Nephron progenitor cell (in vitro differentiated cells): Measurements from ENCODE around the gene SETD7.

Source experiments
- DNase-seq: peaks from one replicate; pipeline ENCODE4 v3.0.0; 2021
- H3K27ac Mint-ChIP-seq: 2 replicates; pipeline ENCODE4 v1.8.0; 2021; ENCODE audit warnings: mild to moderate bottlenecking, moderate library complexity, mixed read lengths
- H3K27me3 Mint-ChIP-seq: 2 replicates; pipeline ENCODE4 v1.8.0; 2021; ENCODE audit warnings: mild to moderate bottlenecking, low read depth, mixed read lengths; ENCODE audit not compliant: poor library complexity
- H3K36me3 Mint-ChIP-seq: 2 replicates; pipeline ENCODE4 v1.8.0; 2021; ENCODE audit warnings: low read depth, mixed read lengths
- H3K4me1 Mint-ChIP-seq: 2 replicates; pipeline ENCODE4 v1.8.0; 2021; ENCODE audit warnings: mixed read lengths
- H3K4me3 Mint-ChIP-seq: 2 replicates; pipeline ENCODE4 v1.8.0; 2021; ENCODE audit warnings: mild to moderate bottlenecking, moderate library complexity, mixed read lengths
- H3K9me3 Mint-ChIP-seq: 2 replicates; pipeline ENCODE4 v1.8.0; 2021; ENCODE audit warnings: mild to moderate bottlenecking, moderate library complexity, mixed read lengths
- TF ChIP-seq, protein P1 (sequence below): fragments of 200-600 bp; sonication (generic); IDR thresholded peaks from 2 replicates; pipeline ENCODE4 v1.5.0; 2021; ENCODE audit warnings: antibody characterized with exemption

Gene SETD7

DNA sequence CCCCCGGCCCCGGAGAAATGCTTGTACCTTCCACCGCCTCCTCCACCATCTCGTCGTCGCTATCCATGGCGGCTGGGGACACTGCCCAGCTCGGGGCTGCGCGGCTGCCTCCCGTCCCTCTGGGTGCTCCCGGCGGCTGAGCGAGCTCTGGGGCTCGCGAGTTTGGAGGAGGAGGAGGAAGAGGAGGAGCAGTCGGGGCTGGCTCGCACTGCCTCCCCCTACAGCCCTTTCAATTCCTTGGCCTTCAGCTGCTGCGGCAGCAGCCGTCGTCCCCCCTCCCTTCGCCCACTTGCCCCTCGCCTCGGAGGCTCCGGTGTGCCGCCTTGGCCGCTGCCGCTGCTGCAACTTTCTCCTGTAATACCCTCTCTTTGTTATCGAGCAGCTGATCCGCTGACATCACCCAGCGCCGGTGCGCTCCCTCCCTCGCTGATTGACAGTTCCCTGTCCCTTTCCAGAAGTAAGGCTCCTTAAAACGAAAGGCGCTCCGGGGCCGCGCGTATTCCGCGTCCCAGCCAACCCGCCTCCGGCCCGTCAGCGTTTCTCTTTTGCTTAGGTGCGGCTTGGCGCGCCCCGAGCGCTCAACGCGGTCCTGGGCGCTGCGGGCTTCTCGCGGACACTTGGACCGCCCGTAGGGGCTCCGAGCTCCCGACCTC is at the start of gene SETD7:
TSS of gene SETD7 (minus strand) at position 149 of the 653 bp plus-strand sequence. CDS start at position 67, 82 bp downstream.
- peaks cover 21% of the 10 kb centered on the region for H3K27me3 Mint-ChIP-seq
- H3K36me3 Mint-ChIP-seq, result no peaks in the 10 kb centered on the region
- peak within 1 kb of the TSS; percentile 97 for H3K4me3 Mint-ChIP-seq
- TF ChIP-seq, protein P1, sequence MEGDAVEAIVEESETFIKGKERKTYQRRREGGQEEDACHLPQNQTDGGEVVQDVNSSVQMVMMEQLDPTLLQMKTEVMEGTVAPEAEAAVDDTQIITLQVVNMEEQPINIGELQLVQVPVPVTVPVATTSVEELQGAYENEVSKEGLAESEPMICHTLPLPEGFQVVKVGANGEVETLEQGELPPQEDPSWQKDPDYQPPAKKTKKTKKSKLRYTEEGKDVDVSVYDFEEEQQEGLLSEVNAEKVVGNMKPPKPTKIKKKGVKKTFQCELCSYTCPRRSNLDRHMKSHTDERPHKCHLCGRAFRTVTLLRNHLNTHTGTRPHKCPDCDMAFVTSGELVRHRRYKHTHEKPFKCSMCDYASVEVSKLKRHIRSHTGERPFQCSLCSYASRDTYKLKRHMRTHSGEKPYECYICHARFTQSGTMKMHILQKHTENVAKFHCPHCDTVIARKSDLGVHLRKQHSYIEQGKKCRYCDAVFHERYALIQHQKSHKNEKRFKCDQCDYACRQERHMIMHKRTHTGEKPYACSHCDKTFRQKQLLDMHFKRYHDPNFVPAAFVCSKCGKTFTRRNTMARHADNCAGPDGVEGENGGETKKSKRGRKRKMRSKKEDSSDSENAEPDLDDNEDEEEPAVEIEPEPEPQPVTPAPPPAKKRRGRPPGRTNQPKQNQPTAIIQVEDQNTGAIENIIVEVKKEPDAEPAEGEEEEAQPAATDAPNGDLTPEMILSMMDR, result no peak
- H3K4me1 Mint-ChIP-seq, result peaks cover 80% of the 10 kb centered on the region
- H3K27ac Mint-ChIP-seq, result peak within 1 kb of the TSS; percentile 98
- H3K9me3 Mint-ChIP-seq, result no peaks in the 10 kb centered on the region
- peak; percentile 67 for DNase-seq

DNA sequence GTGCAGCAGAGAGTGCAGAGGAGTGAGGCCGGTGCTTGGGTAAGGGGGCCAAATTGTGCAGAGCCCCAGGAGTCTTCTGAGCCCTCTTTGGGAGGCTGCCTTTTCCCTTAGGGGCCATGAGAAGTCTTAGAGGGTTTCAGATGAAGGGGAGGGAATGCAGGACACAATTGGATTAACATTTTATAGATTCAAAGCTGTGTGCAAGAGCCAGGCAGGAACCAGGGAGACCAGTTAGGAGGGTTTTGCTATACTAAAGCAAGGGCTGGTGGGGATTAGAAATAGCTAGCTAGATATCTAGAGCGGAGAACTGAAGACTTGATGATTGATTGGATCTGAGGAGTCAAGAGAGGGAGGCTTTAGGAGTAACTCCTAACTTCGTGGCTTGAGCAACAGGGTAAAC is 49.5 kb upstream of the SETD7 start:
- no peak overlapping the region for H3K4me3 Mint-ChIP-seq
- H3K36me3 Mint-ChIP-seq, result no peaks in the 10 kb centered on the region
- H3K27me3 Mint-ChIP-seq, result peaks cover 8% of the 10 kb centered on the region
- peaks cover 46% of the 10 kb centered on the region for H3K4me1 Mint-ChIP-seq
- H3K9me3 Mint-ChIP-seq, result peaks cover 9% of the 10 kb centered on the region
- DNase-seq, result no peak
- TF ChIP-seq, protein P1, result no peak
- no peak overlapping the region for H3K27ac Mint-ChIP-seq

DNA sequence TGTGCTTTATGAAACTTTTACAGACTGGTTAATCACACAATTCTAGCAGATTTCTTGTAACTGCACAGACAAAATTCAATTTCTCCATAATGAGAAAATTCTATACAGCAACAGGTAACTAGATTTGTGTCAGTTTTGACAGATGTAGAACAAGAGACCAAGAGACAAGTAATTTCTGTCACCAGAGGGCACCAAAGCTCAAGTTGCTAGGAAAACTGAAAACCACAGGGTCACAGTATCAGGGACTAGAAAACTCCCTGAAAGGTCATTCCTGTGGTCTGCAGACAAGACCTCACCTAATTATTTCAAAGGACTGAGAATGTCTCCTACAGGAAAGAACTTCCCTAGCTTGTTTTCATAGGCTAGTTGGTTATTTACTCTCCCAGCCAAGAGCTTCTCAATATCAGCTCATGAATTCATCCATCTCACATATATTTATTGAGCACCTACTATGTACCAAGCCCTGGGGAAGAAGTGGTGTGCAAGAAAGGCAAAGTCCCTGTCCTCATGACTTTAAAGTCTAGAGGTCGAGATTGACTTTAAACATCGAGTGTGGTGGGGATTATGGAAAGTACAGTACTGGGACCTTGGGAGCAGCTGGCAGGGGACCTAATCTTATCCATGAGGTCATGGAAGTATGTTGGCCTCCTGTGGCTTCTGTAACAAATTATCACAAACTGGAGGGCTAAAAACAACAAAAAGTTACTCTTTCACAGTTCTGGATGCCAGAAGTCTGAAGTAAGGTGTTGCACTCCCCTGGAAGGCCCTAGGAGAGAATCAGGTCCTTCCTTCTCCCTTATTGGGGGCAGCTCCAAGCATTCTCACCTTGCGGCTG is 47.8 kb upstream of the SETD7 start:
- no peak overlapping the region for H3K4me3 Mint-ChIP-seq
- DNase-seq, result peak; percentile 37
- H3K27ac Mint-ChIP-seq, result no peak overlapping the region
- TF ChIP-seq, protein P1, result peak; percentile 65
- H3K36me3 Mint-ChIP-seq, result no peaks in the 10 kb centered on the region
- H3K9me3 Mint-ChIP-seq, result no peaks in the 10 kb centered on the region
- peaks cover 44% of the 10 kb centered on the region for H3K4me1 Mint-ChIP-seq
- peaks cover 8% of the 10 kb centered on the region for H3K27me3 Mint-ChIP-seq

- Mint-ChIP-seq H3K27me3 (peaks cover 8% of the 10 kb centered on the region), H3K9me3 (no peaks in the 10 kb centered on the region), H3K36me3 (no peaks in the 10 kb centered on the region), H3K4me1 (peaks cover 40% of the 10 kb centered on the region), H3K4me3 (no peak overlapping the region), H3K27ac (no peak overlapping the region)
- TF ChIP-seq, protein P1, result no peak
- no peak for DNase-seq
These were observed 46.8 kb upstream of the SETD7 start for GRCh38 chr4:139602776-139603360.

GRCh38 chr4:139600662-139601061 is 44.6 kb upstream of the SETD7 start:
- Mint-ChIP-seq H3K4me3 (no peak overlapping the region), H3K4me1 (peaks cover 40% of the 10 kb centered on the region), H3K27me3 (peaks cover 5% of the 10 kb centered on the region), H3K27ac (peak overlapping the region; percentile 15), H3K9me3 (no peaks in the 10 kb centered on the region), H3K36me3 (no peaks in the 10 kb centered on the region)
- TF ChIP-seq, protein P1, result no peak
- no peak for DNase-seq
